H1 (cell line): ENCODE measurements around the gene ZBTB7A. TPM values are rescaled to one million over a fixed set of nuclear protein-coding genes. Genes with fewer than 3 reads are reported as not detected.

ENCODE experiments used
- CTCF ChIA-PET: fragments of 300-600 bp; sonication (Branson Sonifier 250); formaldehyde crosslinking; loops from one replicate; lab custom pipeline; 2021; ENCODE audit not compliant: partially characterized antibody; lab: Charles Lee
- POLR2A ChIA-PET: fragments of 300-600 bp; sonication (Branson Sonifier 250); formaldehyde crosslinking; loops from one replicate; lab custom pipeline; 2021; ENCODE audit warnings: inconsistent platforms; ENCODE audit not compliant: partially characterized antibody; lab: Charles Lee
- DNase-seq, 2 experiments: peaks; one replicate each; pipeline versions ENCODE4 v3.0.0 to v3.0.0-alpha.2; 2010 to 2022; ENCODE audit warnings: low spot score in 2 of 2, low read depth in 1 of 2, mixed read lengths in 1 of 2
- FAIRE-seq: peaks from 2 replicates; lab custom pipeline; 2011; peaks lifted over from hg19 to GRCh38; lab: Jason Lieb, UNC
- H2AFZ ChIP-seq: 2 replicates; pipeline ENCODE4 v1.8.1; 2012; ENCODE audit warnings: low read length, inconsistent platforms
- H2AK5ac ChIP-seq: 2 replicates; pipeline ENCODE4 v1.6.1; 2013; ENCODE audit warnings: low read depth, low read length
- H2BK120ac ChIP-seq: replicated peaks from 2 replicates; pipeline ENCODE3; 2013; ENCODE audit warnings: low read depth, low read length, inconsistent platforms
- H2BK12ac ChIP-seq: 2 replicates; pipeline ENCODE4 v1.6.1; 2013; ENCODE audit warnings: low read depth, low read length
- H2BK15ac ChIP-seq: 2 replicates; pipeline ENCODE4 v1.6.1; 2013; ENCODE audit warnings: low read length
- H2BK20ac ChIP-seq: 2 replicates; pipeline ENCODE4 v1.6.1; 2013; ENCODE audit warnings: low read length
- H2BK5ac ChIP-seq: 2 replicates; pipeline ENCODE4 v1.6.1; 2013; ENCODE audit warnings: low read depth, low read length
- H3K14ac ChIP-seq: 2 replicates; pipeline ENCODE4 v1.6.1; 2013; ENCODE audit warnings: inconsistent platforms; ENCODE audit not compliant: insufficient read length
- H3K18ac ChIP-seq: 2 replicates; pipeline ENCODE4 v1.6.1; 2013; ENCODE audit warnings: low read length; ENCODE audit errors: extremely low read depth
- H3K23ac ChIP-seq: 2 replicates; pipeline ENCODE4 v1.6.1; 2013; ENCODE audit warnings: inconsistent platforms; ENCODE audit not compliant: insufficient read length
- H3K23me2 ChIP-seq: 2 replicates; pipeline ENCODE4 v1.6.1; 2013; ENCODE audit warnings: low read depth, low read length
- H3K27ac ChIP-seq: 2 replicates; pipeline ENCODE4 v1.6.1; 2011; ENCODE audit warnings: low read depth, low read length, inconsistent platforms
- H3K27me3 ChIP-seq, 4 experiments: replicated peaks in 1 of 4; 1 replicate in 1 of 4; 2 replicates in 3 of 4; pipeline versions ENCODE4 v1.6.1 to v1.8.1; 2011 to 2013; ENCODE audit warnings: low read length in 3 of 4, mild to moderate bottlenecking in 3 of 4, inconsistent platforms in 2 of 4, mixed read lengths in 2 of 4, moderate library complexity in 1 of 4; ENCODE audit not compliant: control insufficient read depth in 3 of 4, insufficient read depth in 3 of 4; ENCODE audit errors: extremely low read depth in 1 of 4
- H3K36me3 ChIP-seq, 4 experiments: 2 replicates each; pipeline versions ENCODE4 v1.6.1 to v1.8.1; 2011 to 2013; ENCODE audit warnings: mild to moderate bottlenecking in 4 of 4, low read length in 3 of 4, moderate library complexity in 2 of 4, control low read depth in 1 of 4, inconsistent platforms in 1 of 4; ENCODE audit not compliant: insufficient read depth in 4 of 4, control insufficient read depth in 2 of 4
- H3K4ac ChIP-seq: replicated peaks from 2 replicates; pipeline ENCODE3; 2013; ENCODE audit warnings: low read length, low read depth, mixed read lengths, inconsistent platforms; ENCODE audit not compliant: insufficient read length
- H3K4me1 ChIP-seq, 4 experiments: replicated peaks in 1 of 4; 1 replicate in 1 of 4; 2 replicates in 3 of 4; pipeline versions ENCODE4 v1.6.1 to v1.8.1; 2011 to 2013; ENCODE audit warnings: low read length in 3 of 4, inconsistent platforms in 2 of 4, mixed read lengths in 1 of 4; ENCODE audit not compliant: insufficient read depth in 4 of 4, control insufficient read depth in 3 of 4
- H3K4me2 ChIP-seq, 2 experiments: 2 replicates each; pipeline versions ENCODE4 v1.6.1 to v1.8.1; 2011 to 2013; ENCODE audit warnings: low read depth in 2 of 2, low read length in 2 of 2, control low read depth in 1 of 2, inconsistent platforms in 1 of 2, mild to moderate bottlenecking in 1 of 2; ENCODE audit not compliant: insufficient read depth in 1 of 2
- H3K4me3 ChIP-seq, 4 experiments: fragments of 200-600, 300-600 bp in 1 of 4; sonication (generic), shearing (Covaris generic), sonication (Bioruptor Twin) in 1 of 4; 2 replicates each; pipeline versions ENCODE4 v1.5.1 to v1.8.1; 2011 to 2016; ENCODE audit warnings: low read length in 4 of 4, low read depth in 3 of 4, control low read depth in 2 of 4, inconsistent platforms in 2 of 4, mild to moderate bottlenecking in 2 of 4, mixed read lengths in 1 of 4, moderate library complexity in 1 of 4; ENCODE audit not compliant: insufficient read depth in 2 of 4; ENCODE audit errors: extremely low read depth in 1 of 4
- H3K56ac ChIP-seq: replicated peaks from 2 replicates; pipeline ENCODE3; 2013; ENCODE audit warnings: low read depth, mild to moderate bottlenecking, mixed read lengths, low read length, inconsistent platforms; ENCODE audit not compliant: insufficient read length
- H3K79me1 ChIP-seq: 2 replicates; pipeline ENCODE4 v1.6.1; 2013; ENCODE audit warnings: low read depth, low read length, control low read depth
- H3K79me2 ChIP-seq, 2 experiments: 2 replicates each; pipeline versions ENCODE4 v1.6.1 to v1.8.1; 2012 to 2013; ENCODE audit warnings: low read length in 2 of 2, mild to moderate bottlenecking in 2 of 2, inconsistent platforms in 1 of 2; ENCODE audit not compliant: insufficient read depth in 2 of 2, control insufficient read depth in 1 of 2
- H3K9ac ChIP-seq, 4 experiments: replicated peaks in 1 of 4; 1 replicate in 1 of 4; 2 replicates in 3 of 4; pipeline versions ENCODE4 v1.6.1 to v1.8.1; 2011 to 2013; ENCODE audit warnings: low read depth in 3 of 4, low read length in 3 of 4, control low read depth in 2 of 4, mild to moderate bottlenecking in 2 of 4, moderate library complexity in 2 of 4, inconsistent platforms in 1 of 4; ENCODE audit errors: extremely low read depth in 1 of 4
- H3K9me3 ChIP-seq, 2 experiments: 2 replicates each; pipeline versions ENCODE4 v1.6.1 to v1.8.1; 2012 to 2013; ENCODE audit warnings: mild to moderate bottlenecking in 2 of 2, moderate library complexity in 2 of 2, control low read depth in 1 of 2, inconsistent platforms in 1 of 2, low read depth in 1 of 2, low read length in 1 of 2, mixed read lengths in 1 of 2; ENCODE audit not compliant: insufficient read depth in 2 of 2
- H4K20me1 ChIP-seq, 2 experiments: replicated peaks in 1 of 2; 2 replicates each; pipeline versions ENCODE3 to v1.8.1; 2011 to 2013; ENCODE audit warnings: inconsistent platforms in 2 of 2, low read length in 2 of 2, mild to moderate bottlenecking in 1 of 2; ENCODE audit not compliant: insufficient read depth in 2 of 2, control insufficient read depth in 1 of 2
- H4K5ac ChIP-seq: 2 replicates; pipeline ENCODE4 v1.6.1; 2013; ENCODE audit warnings: low read length, low read depth, mixed read lengths, inconsistent platforms; ENCODE audit not compliant: insufficient read length
- H4K8ac ChIP-seq: 2 replicates; pipeline ENCODE4 v1.8.0; 2013; ENCODE audit warnings: mild to moderate bottlenecking, moderate library complexity, low read length, inconsistent platforms; ENCODE audit not compliant: insufficient read depth; ENCODE audit errors: extremely low read depth
- H4K91ac ChIP-seq: replicated peaks from 2 replicates; pipeline ENCODE3; 2013; ENCODE audit warnings: low read length, mixed read lengths, inconsistent platforms; ENCODE audit not compliant: insufficient read length
- CBX8 ChIP-seq: fragments of 300-800, 300-1000 bp; sonication (generic); IDR thresholded peaks from 2 replicates; pipeline ENCODE4 v1.7.1; 2016; ENCODE audit warnings: low read depth, low read length, borderline replicate concordance
- CHD2 ChIP-seq: IDR thresholded peaks from 2 replicates; pipeline ENCODE4 v1.6.1; 2012; ENCODE audit warnings: low read length, improper control_type of control experiment
- E2F6 ChIP-seq: IDR thresholded peaks from 2 replicates; pipeline ENCODE4 v1.6.1; 2012; ENCODE audit warnings: inconsistent platforms
- EP300 ChIP-seq, 2 experiments: IDR thresholded peaks; 1 replicate in 1 of 2; 2 replicates in 1 of 2; pipeline ENCODE4 v1.6.1; 2011 to 2012; ENCODE audit warnings: low read depth in 2 of 2, low read length in 2 of 2, mild to moderate bottlenecking in 2 of 2, borderline replicate concordance in 1 of 2, inconsistent platforms in 1 of 2, moderate library complexity in 1 of 2
- GABPA ChIP-seq: IDR thresholded peaks from 2 replicates; pipeline ENCODE4 v1.6.1; 2011; ENCODE audit warnings: mild to moderate bottlenecking, low read length, moderate library complexity, borderline replicate concordance; ENCODE audit not compliant: insufficient read depth
- KDM5A ChIP-seq: fragments of 200-600 bp; IDR thresholded peaks from 2 replicates; pipeline ENCODE4 v1.7.1; 2012; ENCODE audit warnings: mild to moderate bottlenecking, low read length, inconsistent platforms, mixed read lengths
- NRF1 ChIP-seq: IDR thresholded peaks from 2 replicates; pipeline ENCODE4 v1.6.1; 2011; ENCODE audit warnings: mild to moderate bottlenecking, low read depth, low read length, improper control_type of control experiment
- PHF8 ChIP-seq: fragments of 200-600 bp; sonication (generic); conservative IDR thresholded peaks from 2 replicates; pipeline ENCODE4 v1.7.1; 2012; ENCODE audit warnings: low read depth, mild to moderate bottlenecking, inconsistent platforms, low read length, moderate library complexity
- SAP30 ChIP-seq: fragments of 300-600 bp; sonication (generic); IDR thresholded peaks from 2 replicates; pipeline ENCODE4 v1.7.1; 2012; ENCODE audit warnings: low read length, moderate library complexity, mild to moderate bottlenecking, inconsistent platforms; ENCODE audit not compliant: insufficient read depth, insufficient replicate concordance
- YY1 ChIP-seq: IDR thresholded peaks from 2 replicates; pipeline ENCODE4 v1.6.1; 2011; ENCODE audit warnings: low read depth, mild to moderate bottlenecking, low read length
- WGBS, 2 experiments: shearing (Covaris generic) in 1 of 2; methylation state at CpG; one replicate each; pipeline versions ENCODE4 v1.1.6 to v1.1.7; 2013 to 2015; ENCODE audit warnings: low lambda C conversion rate in 2 of 2, mixed read lengths in 2 of 2, inconsistent platforms in 1 of 2, low coverage in 1 of 2, missing lambda C conversion rate in 1 of 2; ENCODE audit not compliant: insufficient replicate concordance in 2 of 2, insufficient coverage in 1 of 2, insufficient read length in 1 of 2; ENCODE audit errors: extremely low coverage in 1 of 2, missing lambda C conversion rate in 1 of 2; 5-methylcytosine and 5-hydroxymethylcytosine counted together
- polyA plus RNA-seq, 7 experiments: library from polyadenylated mRNA; depleted of rRNA in 3 of 7; stranded (reverse) in 5 of 7; unstranded in 2 of 7; fragments of >200 nt in 5 of 7; fragments of 200-250 nt in 2 of 7; gene quantifications; 1 replicate in 5 of 7; 2 replicates in 1 of 7; 4 replicates in 1 of 7; pipeline versions ENCODE4 v1.2.1 to v1.2.3, GENCODE V29; 2011 to 2013; ENCODE audit warnings: missing spikeins in 2 of 7, mixed read lengths in 2 of 7
- total RNA-seq: library from RNA; stranded (reverse); fragmentation: NEBNext Ultra II Directional; extraction: Animal tissue kit (Norgen Biotek cat#: 25700); gene quantifications from 2 replicates; pipeline ENCODE4 v1.2.1, GENCODE V29; 2021

ZBTB7A gene
- total and polyA plus RNA-seq, 2 of the 8 experiments (the other 6 are each of a cell fraction or from before 2014, with no cell fraction given): 5.6 to 17.8 TPM

DNA sequence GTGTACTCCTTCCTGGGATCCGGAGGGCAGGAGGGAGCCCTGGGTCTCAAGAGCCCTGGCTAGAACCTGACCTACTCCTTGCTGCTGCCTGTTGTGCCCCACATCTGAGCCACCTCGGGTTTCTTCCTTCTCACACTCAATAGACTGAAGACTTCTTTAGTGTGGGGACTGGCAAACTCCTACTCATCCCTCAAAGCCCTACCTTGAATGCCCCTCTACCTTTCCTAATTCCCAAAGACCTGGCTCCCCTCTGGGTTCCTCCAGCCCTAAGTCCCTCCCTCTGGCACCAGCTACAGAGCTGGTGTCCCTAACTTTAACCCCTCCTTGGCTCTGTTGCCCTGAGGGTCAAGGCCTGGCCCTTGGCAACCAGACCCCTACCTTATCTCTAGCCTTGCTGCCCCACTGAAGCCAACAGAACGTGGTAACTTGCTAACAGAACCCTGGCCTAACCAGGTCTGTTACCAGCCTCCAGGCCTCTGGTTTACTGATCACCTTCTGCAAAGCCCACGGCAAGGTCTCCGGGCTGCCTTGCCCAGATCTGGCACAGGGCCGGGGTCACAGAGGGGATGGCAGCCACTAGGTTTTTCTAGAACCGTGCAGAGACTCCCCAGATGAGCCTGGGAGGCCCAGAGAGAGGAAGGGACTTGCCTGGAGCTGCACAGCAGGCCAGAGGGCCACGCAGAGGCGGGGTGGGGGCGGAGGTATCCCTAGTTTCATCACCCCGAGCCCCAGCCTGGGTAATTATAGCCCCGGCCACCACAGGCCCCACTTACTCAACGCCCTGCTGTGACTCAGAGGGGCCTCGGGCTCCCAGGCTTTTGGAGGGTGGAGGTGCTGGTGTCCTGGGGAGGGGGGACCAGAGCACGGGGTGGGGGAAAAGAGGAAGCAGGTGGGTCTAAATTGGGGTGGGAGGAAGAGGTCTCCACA, 15.3 kb downstream of the ZBTB7A start:
- peaks cover 33% of the 10 kb centered on the region for H3K79me1 ChIP-seq
- no peaks in the 10 kb centered on the region for H3K9me3 ChIP-seq
- H3K56ac ChIP-seq: no peak overlapping the region
- H3K4me2 ChIP-seq: no peak overlapping the region
- no peak overlapping the region for H3K18ac ChIP-seq
- no peak overlapping the region for H3K9ac ChIP-seq
- H4K5ac ChIP-seq: no peak overlapping the region
- peaks cover 0 to 4% (median 1%) of the 10 kb centered on the region in 4 experiments; a peak in 2 of 7 replicates for H3K4me1 ChIP-seq
- H3K23me2 ChIP-seq: 0 out of 2 replicates have a peak, but pooled peaks cover 3% of the 10 kb centered on the region
- CTCF ChIA-PET: no interaction called here
- no peak overlapping the region for H2BK12ac ChIP-seq
- H3K36me3 ChIP-seq: peaks cover 2 to 32% (median 15%) of the 10 kb centered on the region in 4 experiments
- TF ChIP-seq GABPA (no peak), CHD2 (no peak), NRF1 (no peak), KDM5A (no peak), E2F6 (no peak), CBX8 (no peak), PHF8 (no peak), EP300 (IDR thresholded peaks at IDR 0.05; ENCODE audit: borderline replicate concordance in 1 of 2, low read depth in 2 of 2, low read length in 2 of 2) (no peak), SAP30 (no peak), YY1 (no peak)
- no peak overlapping the region for H3K4ac ChIP-seq
- no peak overlapping the region for H2AFZ ChIP-seq
- H2BK15ac ChIP-seq: no peak overlapping the region
- H3K27me3 ChIP-seq: no peaks in the 10 kb centered on the region
- no peak for DNase-seq
- H4K20me1 ChIP-seq: peaks cover 31 to 45% of the 10 kb centered on the region in 2 experiments
- POLR2A ChIA-PET: interaction anchor here (1.4 kb wide), 1 partner anchor 10 kb away, joined by 4 read pairs; no protein-coding TSS in a partner anchor
- no peak overlapping the region for H3K23ac ChIP-seq
- H2BK20ac ChIP-seq: no peak overlapping the region
- no peak overlapping the region for H2BK5ac ChIP-seq
- H2BK120ac ChIP-seq: no peak overlapping the region
- WGBS, 2 experiments: 94% methylated on average over 14 of the region's 15 CpGs; no CpG with 5 or more reads in 1 of the 2 experiments
- no peak overlapping the region for H4K91ac ChIP-seq
- H3K79me2 ChIP-seq: peaks cover 3 to 45% of the 10 kb centered on the region in 2 experiments; a peak in 2 of 4 replicates
- no peak overlapping the region for H2AK5ac ChIP-seq
- no peak overlapping the region for H3K14ac ChIP-seq
- no peak overlapping the region for H4K8ac ChIP-seq
- H3K27ac ChIP-seq: no peak overlapping the region
- FAIRE-seq: no peak
- H3K4me3 ChIP-seq: no peak overlapping the region
